ENCODE data around the gene STARD9.

The STARD9 gene

GRCh38 chr15:42731461-42731860 lies 156.1 kb downstream of the STARD9 start:
- no peak for DNase-seq (ENCODE audit: low read depth, low spot score)
- TF ChIP-seq CTCF (IDR thresholded peaks at IDR 0.05; ENCODE audit: insufficient read depth, low read length, missing control alignments): no peak
- H3K4me3 ChIP-seq (ENCODE audit: low read depth, low read length): no peak overlapping the region
- CTCF ChIA-PET: interaction anchor here (1.2 to 2.5 kb wide), 2 partner anchors 15 to 195 kb away, joined by 4 to 6 read pairs; no protein-coding TSS in a partner anchor
- POLR2A ChIA-PET: no interaction called here

- no peak for DNase-seq (ENCODE audit: low read depth, low spot score)
- POLR2A ChIA-PET: no interaction called here
- no peak for TF ChIP-seq CTCF (IDR thresholded peaks at IDR 0.05; ENCODE audit: insufficient read depth, low read length, missing control alignments)
- CTCF ChIA-PET: interaction anchor here (1.4 to 2.5 kb wide), 2 partner anchors 9 to 194 kb away, joined by 3 to 6 read pairs; no protein-coding TSS in a partner anchor
- no peak overlapping the region for H3K4me3 ChIP-seq (ENCODE audit: low read depth, low read length)
These were observed 156.9 kb downstream of the STARD9 start for GRCh38 chr15:42732095-42732827.

GRCh38 chr15:42733027-42733426 lies 157.6 kb downstream of the STARD9 start:
- no peak for TF ChIP-seq CTCF (IDR thresholded peaks at IDR 0.05; ENCODE audit: insufficient read depth, low read length, missing control alignments)
- H3K4me3 ChIP-seq (ENCODE audit: low read depth, low read length): no peak overlapping the region
- ChIA-PET CTCF (interaction anchor here (1.4 to 2.5 kb wide), 3 partner anchors 10 to 193 kb away, joined by 3 to 6 read pairs (median 3); no protein-coding TSS in a partner anchor), POLR2A (no interaction called here)
- no peak for DNase-seq (ENCODE audit: low read depth, low spot score)

- TF ChIP-seq CTCF (IDR thresholded peaks at IDR 0.05; ENCODE audit: insufficient read depth, low read length, missing control alignments): no peak
- CTCF ChIA-PET: interaction anchor here (1.0 to 2.0 kb wide), 8 partner anchors 9 to 470 kb away, joined by 3 to 12 read pairs (median 4); no protein-coding TSS in a partner anchor
- no peak overlapping the region for H3K4me3 ChIP-seq (ENCODE audit: low read depth, low read length)
- POLR2A ChIA-PET: no interaction called here
- DNase-seq (ENCODE audit: low read depth, low spot score): no peak
These were observed 158.8 kb downstream of the STARD9 start for GRCh38 chr15:42734076-42734672.

GRCh38 chr15:42735382-42736165 lies 160.2 kb downstream of the STARD9 start:
- no peak for TF ChIP-seq CTCF (IDR thresholded peaks at IDR 0.05; ENCODE audit: insufficient read depth, low read length, missing control alignments)
- POLR2A ChIA-PET: no interaction called here
- no peak for DNase-seq (ENCODE audit: low read depth, low spot score)
- peak overlapping the region; percentile 92 for H3K4me3 ChIP-seq (ENCODE audit: low read depth, low read length)
- CTCF ChIA-PET: interaction anchor here (1.0 to 4.6 kb wide), 9 partner anchors 10 to 469 kb away, joined by 3 to 27 read pairs (median 5); no protein-coding TSS in a partner anchor

Data from AG04449 (cell line).